ENCODE measurements around the gene JPH3. TPM values are rescaled to one million over a fixed set of nuclear protein-coding genes. Genes with fewer than 3 reads are reported as not detected.

JPH3 gene
- total and polyA plus RNA-seq, 3 donors from 2014 or later, result 3.2 to 8.7 (median 8.3) TPM

DNA sequence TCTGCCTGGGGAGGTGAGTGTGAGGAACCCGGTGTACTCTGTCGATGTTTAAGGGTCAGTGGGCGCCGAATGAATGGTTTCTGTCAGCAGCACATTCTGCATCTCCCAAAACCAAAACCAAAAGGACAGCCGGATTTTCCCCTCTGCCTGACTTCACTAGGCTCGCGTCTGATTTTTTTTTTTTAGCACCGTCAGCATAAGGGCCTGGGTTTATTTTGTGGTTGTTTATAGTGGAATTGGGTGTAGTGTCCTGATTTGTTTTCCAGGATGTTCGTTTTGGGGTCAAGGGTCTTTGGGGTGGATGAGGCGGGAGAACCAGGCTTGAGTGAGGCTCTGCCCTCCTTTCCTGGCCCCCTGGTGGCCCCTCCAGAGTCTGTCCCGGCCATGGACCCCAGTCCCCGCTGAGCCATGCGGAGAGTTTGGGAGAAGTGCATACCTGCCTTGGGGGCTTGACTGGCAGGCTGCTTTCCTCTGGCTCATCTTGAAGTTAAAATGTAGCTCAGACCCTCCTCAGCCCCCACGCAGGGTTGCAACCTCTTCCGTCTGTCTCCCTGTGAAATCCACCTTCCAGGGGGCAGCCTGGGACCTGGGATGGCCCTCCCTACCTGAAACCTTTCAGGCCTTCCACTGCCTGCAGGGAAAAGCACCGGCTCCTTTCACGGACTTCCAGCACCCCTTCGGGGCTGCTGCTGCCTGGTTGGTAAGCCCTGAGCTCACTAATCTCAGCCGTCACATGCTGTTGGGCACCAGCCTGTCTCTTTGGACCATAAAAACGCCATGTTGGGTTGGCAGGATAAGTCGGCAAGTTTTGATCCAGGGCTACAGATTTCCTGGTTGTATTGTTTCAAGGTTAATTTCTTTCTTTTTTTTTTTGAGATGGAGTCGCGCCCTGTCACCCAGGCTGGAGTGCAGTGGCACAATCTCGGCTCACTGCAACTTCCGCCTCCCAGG, 60.2 kb downstream of the JPH3 start:
- TF ChIP-seq POLR2A (IDR thresholded peaks at IDR 0.05), result no peak
- TF ChIP-seq, protein P1, sequence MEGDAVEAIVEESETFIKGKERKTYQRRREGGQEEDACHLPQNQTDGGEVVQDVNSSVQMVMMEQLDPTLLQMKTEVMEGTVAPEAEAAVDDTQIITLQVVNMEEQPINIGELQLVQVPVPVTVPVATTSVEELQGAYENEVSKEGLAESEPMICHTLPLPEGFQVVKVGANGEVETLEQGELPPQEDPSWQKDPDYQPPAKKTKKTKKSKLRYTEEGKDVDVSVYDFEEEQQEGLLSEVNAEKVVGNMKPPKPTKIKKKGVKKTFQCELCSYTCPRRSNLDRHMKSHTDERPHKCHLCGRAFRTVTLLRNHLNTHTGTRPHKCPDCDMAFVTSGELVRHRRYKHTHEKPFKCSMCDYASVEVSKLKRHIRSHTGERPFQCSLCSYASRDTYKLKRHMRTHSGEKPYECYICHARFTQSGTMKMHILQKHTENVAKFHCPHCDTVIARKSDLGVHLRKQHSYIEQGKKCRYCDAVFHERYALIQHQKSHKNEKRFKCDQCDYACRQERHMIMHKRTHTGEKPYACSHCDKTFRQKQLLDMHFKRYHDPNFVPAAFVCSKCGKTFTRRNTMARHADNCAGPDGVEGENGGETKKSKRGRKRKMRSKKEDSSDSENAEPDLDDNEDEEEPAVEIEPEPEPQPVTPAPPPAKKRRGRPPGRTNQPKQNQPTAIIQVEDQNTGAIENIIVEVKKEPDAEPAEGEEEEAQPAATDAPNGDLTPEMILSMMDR (IDR thresholded peaks at IDR 0.05), result no peak
- H3K27ac ChIP-seq, result no peak overlapping the region
- H3K4me3 ChIP-seq, result no peak overlapping the region
- 75 to 85% methylated on average over 20 to 25 of the region's 25 CpGs for WGBS, 2 donors
- no peaks in the 10 kb centered on the region for H3K27me3 ChIP-seq
- H3K36me3 ChIP-seq (ENCODE audit: low read depth, missing control alignments), result no peaks in the 10 kb centered on the region
- intact Hi-C loops (cut with DNase I; ENCODE audit: low total_unique reads), result no loop called here
- H3K9me3 ChIP-seq, result no peaks in the 10 kb centered on the region
- no peak for DNase-seq
- no peaks in the 10 kb centered on the region for H3K4me1 ChIP-seq

DNA sequence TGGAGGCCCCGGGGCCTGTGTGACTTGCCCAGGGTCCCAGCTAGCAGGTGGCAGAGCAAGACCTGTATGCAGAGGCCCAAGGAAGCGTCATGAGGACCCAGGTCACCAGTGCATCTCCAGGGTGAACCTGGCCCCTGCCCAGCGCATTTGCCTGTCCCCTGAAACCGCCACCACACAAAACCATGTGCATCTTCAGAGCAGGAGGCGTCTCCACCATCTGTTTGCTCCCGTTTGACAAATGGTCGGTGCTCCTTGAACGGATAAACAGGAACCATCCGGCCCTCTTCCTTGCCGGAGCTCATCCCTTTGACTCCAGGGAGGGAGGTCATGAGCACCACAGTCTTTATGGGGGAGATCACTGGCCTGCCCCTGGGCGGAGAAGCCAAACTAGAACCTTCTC, 62.5 kb downstream of the JPH3 start:
- no peak overlapping the region for H3K27ac ChIP-seq
- intact Hi-C loops (cut with DNase I; ENCODE audit: low total_unique reads), result no loop called here
- no peak overlapping the region for H3K4me3 ChIP-seq
- H3K36me3 ChIP-seq (ENCODE audit: low read depth, missing control alignments), result no peaks in the 10 kb centered on the region
- TF ChIP-seq, protein P1 (IDR thresholded peaks at IDR 0.05), result no peak
- TF ChIP-seq POLR2A (IDR thresholded peaks at IDR 0.05), result no peak
- H3K4me1 ChIP-seq, result no peaks in the 10 kb centered on the region
- H3K9me3 ChIP-seq, result no peaks in the 10 kb centered on the region
- no peak for DNase-seq
- H3K27me3 ChIP-seq, result no peaks in the 10 kb centered on the region
- 62 to 76% methylated on average over 10 to 11 of the region's 11 CpGs for WGBS, 2 donors

DNA sequence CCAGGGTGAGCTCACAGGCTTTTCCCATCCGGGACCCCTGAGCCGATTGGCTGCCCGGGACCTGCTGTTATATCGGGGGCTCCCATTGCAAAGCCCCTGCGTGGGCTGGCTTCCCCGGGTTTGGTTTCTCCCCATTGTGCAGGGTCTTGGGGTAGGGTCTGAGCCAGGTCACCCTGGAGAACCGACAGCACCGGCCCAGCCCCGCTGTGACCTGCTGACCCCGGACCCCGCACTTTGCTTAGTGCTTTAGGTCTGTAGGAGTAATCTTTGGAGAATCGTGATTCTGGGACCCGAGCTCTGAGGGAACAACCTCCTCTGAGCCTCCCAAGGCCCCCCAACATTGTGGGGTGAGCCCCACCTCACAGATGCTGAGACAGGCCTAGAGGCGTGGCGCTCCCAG, 62.9 kb downstream of the JPH3 start:
- Histone ChIP-seq H3K9me3 (no peaks in the 10 kb centered on the region), H3K4me3 (no peak overlapping the region), H3K36me3 (ENCODE audit: low read depth, missing control alignments) (no peaks in the 10 kb centered on the region), H3K27me3 (no peaks in the 10 kb centered on the region), H3K27ac (no peak overlapping the region), H3K4me1 (no peaks in the 10 kb centered on the region)
- TF ChIP-seq POLR2A (IDR thresholded peaks at IDR 0.05), result no peak
- TF ChIP-seq, protein P1 (IDR thresholded peaks at IDR 0.05), result no peak
- intact Hi-C loops (cut with DNase I; ENCODE audit: low total_unique reads), result no loop called here
- WGBS, 2 donors, result 80 to 87% methylated on average over 1 to 15 of the region's 15 CpGs
- no peak for DNase-seq

DNA sequence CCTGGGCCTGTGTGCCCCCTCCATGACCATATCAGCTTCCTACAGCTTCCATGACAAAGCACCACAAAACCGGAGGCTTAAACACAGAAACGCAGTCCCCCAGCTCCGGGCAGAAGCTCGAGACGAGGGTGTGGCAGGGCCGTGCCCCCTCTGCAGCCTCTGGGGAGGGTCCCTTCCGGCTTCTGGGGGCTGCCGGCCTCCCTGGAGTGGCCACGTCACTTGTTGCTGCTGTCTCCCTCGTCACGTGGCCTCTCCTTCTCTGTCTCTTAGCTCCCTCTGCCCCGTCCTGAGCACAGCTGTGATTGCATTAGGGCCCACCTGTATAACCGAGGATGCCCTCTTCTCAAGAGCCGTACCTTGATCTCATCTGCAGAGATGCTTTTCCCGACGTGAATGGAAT, 64.6 kb downstream of the JPH3 start:
- Histone ChIP-seq H3K4me3 (no peak overlapping the region), H3K4me1 (no peaks in the 10 kb centered on the region), H3K27ac (no peak overlapping the region), H3K36me3 (ENCODE audit: low read depth, missing control alignments) (no peaks in the 10 kb centered on the region), H3K9me3 (no peaks in the 10 kb centered on the region), H3K27me3 (no peaks in the 10 kb centered on the region)
- TF ChIP-seq, protein P1 (IDR thresholded peaks at IDR 0.05), result no peak
- no peak for TF ChIP-seq POLR2A (IDR thresholded peaks at IDR 0.05)
- no peak for DNase-seq
- intact Hi-C loops (cut with DNase I; ENCODE audit: low total_unique reads), result no loop called here
- 81 to 84% methylated on average over 14 to 16 of the region's 16 CpGs for WGBS, 2 donors

Data from testis (tissue), 3 donors.